NCI-H1694 treated with DMSO at 0.1 percent for 48 hours (cell line): ENCODE measurements around the gene DUSP6.
"Not testable (repeated sequence)": the region's sequence is repeated elsewhere in the genome, so short reads cannot be mapped to it uniquely, and the experiment has no call there.

Experiments
- DNase-seq: peaks from one replicate; lab custom pipeline; 2025; lab: John Stamatoyannopoulos, UW

The DUSP6 gene

DNA sequence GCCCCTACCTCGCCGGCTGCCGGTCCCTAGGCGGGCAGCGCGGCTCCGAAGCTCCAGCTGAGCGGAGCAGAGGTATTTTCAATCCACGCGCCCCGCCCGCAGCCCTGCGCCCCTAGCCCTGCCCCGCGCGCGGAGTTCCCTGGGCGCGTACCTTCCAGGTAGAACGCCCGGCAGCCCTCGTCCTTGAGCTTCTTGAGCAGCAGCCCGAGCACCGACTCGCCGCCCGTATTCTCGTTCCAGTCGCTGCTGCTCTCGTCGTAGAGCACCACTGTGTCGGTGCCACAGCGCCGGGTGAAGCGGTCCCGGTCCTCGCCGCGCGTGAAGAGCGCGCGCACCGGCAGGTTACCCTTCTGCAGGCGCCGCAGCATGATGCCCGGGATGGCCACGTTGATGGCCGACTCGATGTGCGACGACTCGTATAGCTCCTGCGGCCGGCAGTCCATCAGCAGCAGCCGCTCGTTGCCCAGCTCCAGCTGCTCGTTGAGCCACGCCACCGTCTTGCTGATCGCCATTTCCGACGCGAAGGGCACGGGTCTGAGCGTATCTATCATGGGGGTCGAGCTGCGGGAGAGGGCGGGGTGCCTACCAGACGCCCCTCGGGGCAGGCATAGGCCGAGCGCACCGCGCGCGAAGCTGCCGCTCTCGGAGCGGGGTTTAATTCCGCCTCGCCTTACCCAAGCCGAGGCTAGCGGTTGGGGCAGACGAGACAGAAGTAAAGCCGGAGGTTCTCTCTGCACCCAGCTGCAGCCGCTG lies 636 bp downstream of the DUSP6 start:
- no peak for DNase-seq

GRCh38 chr12:89350630-89351488 lies 1.4 kb downstream of the DUSP6 start:
- no peak for DNase-seq

- no peak for DNase-seq
Measured at GRCh38 chr12:89350260-89350629, 2.1 kb downstream of the DUSP6 start.

DNA sequence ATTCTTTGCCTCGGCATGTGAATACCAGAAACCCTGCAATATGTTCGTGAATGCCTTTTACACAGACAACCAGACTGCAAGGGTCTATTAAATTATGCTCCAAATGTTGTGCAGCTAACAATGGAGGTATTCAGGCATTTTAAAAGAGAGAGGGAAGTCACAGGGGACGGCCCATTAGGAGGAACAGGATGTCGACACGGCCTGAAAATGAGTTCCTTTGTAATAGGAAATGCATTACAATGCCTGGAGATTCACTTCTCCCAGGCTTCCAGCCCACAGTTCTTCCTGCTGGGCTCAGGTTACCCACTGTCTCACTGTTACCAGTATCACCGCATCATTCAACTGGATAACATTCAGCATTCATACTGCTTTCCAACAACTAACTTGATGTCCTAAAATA lies 2.5 kb downstream of the DUSP6 start:
- DNase-seq: no peak

GRCh38 chr12:89348894-89349699 lies 3.2 kb downstream of the DUSP6 start:
- DNase-seq: no peak

GRCh38 chr12:89347325-89347829 lies 4.9 kb downstream of the DUSP6 start:
- DNase-seq: no peak

DNA sequence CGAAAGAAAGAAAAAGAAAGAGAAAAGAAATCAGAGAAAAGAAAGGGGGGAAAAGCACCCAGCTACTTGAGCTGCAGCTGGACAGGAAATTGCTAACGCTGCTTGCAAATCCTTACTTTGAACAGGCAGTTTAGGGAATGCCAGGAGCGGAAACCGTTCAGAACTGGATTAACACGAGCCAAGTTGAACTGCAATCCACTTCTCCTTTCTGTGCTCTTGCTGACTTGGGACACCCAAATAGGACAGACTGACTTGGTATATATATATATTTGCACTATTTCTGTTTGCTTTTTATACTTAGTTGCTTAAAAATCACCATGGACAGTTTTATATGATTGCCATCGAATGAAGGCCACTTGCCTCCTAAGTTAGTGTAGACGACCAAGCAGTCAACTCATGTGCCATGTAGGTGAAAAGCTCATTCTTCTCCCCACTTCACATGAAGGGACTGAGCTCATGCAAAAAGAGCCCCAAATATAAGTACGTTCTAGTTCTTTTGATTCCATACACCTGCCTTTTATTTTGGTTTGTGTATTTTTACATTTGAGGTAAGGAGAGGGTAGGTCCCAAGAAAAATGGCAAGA lies 5.5 kb downstream of the DUSP6 start:
- no peak for DNase-seq

DNA sequence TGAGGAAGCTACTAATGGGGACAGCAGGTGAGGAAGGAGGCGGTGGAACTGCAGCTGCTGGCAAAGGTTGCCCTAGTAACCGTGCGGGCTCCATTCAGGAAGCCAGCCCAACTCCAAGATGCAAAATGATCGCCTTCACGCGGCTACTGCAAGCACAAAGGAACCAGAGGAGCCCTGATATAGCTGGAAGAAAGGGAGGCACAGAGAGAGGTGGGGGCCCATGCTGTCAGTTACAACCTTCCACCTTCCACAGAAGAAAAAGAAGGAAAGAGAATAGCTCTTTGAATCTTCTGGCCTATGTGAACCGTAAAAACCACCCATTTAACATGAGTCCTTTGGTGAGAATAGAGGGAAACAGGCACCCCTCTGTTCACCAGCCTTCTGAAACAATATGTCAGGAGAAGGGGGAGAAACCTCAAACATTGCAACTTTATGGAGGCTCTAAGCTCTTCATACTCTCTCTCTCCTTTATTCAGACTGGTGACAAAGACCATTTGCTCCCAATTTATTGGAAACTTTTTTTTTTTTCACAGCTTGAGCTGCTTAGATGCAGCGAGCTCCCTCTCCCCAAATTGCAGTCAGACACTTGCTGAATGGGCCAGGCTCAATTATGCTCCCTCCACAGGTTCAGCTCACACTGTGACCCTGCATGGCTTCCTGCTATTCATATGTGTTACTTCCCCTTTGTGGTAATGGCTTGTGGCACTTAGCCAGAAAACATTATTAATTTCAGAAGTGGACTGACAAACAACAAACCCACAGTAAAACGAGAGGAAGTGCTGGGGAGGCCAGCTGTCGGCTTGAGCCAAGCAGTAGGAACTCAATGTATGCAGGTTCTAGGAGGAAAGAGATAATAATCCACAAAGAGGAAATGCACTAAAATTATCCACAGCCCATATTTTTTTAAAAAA lies 6.2 kb downstream of the DUSP6 start:
- no peak for DNase-seq

DNA sequence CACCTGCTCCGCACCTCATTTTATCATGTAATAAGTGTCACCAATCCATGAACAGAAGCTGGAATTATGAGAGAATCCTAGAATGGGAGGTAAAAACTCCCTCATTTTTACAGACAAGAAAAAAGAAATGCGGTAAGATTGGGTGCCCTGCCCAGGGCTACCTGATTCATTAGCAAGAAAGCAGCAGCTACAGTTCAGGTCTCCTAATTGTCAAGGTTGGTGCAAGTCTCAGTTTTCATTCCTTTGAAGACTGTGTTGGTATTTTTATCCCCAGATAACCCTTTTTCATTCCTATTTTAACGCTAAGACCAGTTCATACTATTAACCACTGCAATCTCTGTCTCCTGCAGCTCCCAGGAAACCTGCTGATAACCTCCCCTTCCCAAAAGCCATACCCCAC lies 6.9 kb downstream of the DUSP6 start:
- DNase-seq: no peak

GRCh38 chr12:89344862-89345202 lies 7.5 kb downstream of the DUSP6 start:
- DNase-seq: no peak

DNA sequence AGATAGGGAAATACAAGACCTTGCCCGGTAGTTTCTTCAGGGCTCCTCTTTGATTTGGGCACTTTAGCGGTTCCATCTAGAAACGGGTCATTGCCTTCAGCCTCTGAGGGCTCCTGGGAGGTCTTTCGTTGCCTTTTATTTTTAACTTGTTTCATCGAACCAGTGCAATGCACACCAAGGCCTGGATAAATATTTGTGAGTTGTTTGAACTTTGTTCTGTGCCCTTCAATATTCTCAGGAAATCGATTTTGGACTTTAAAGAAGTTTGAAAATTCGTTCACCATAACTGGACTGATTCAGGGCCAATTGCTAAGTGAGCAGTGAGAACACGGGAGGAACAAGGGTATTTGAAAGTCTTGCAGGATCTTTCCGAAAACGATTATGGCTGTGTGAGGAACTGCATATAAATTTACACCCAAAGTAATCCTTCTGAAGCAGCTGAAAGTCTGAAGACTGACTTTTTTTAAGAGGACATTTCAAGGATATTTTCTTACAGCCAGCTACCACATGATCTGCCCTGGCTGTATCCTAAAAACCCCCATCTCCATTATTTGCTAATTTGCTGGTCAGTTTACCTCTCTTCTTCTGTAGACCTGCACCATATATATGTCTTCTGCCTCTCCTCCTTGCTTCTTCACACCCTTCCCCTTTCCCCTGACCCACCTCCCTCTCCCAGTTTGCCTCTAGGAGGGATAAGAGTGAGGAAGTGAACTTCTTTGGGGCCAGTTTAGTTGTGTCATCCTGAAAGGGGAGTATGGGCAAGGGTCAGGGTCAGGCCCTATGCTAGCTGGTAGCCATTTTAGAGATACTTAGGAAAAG lies 8.0 kb downstream of the DUSP6 start:
- no peak for DNase-seq

- DNase-seq: no peak
Measured at GRCh38 chr12:89343127-89343526, 9.2 kb downstream of the DUSP6 start.

DNA sequence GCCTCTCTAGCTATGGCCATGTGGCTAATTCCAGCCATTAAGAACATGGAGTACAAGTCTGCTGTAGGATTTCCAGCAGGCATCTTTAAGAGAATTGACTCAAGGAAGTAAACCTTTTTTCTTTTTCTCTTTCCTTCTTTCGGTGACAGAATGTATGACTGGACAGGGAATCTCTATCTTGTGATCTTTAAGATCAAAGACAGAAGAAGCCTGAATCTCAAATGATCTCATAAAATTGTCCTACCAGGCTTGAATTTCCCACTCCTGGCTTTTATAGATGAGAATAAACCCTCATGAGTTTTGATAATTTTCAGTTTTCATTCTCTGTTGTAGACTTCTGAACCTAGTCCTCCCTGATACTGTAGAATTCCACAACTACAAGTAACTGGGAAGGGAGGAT lies 11.4 kb downstream of the DUSP6 start:
- no peak for DNase-seq

GRCh38 chr12:89339526-89339925 lies 12.8 kb downstream of the DUSP6 start:
- DNase-seq: no peak

DNA sequence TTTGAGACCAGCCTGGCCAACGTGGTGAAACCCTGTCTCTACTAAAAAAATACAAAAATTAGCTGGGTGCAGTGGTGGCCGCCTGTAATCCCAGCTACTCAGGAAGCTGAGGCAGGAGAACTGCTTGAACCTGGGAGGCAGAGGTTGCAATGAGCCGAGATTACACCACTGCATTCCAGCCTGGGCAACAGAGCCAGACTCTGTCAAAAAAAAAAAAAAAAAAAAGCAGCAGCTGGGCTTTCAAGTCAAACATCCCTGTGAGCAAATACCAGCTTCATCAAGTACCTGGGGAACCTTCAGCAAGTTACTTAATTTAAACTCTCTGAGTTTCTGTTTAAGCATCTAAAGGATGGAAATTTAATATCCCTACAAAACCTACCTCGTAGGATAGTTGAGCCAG lies 15.2 kb downstream of the DUSP6 start:
- DNase-seq: not testable (repeated sequence)

- no peak for DNase-seq
Measured at GRCh38 chr12:89335452-89336244, 16.7 kb downstream of the DUSP6 start.

DNA sequence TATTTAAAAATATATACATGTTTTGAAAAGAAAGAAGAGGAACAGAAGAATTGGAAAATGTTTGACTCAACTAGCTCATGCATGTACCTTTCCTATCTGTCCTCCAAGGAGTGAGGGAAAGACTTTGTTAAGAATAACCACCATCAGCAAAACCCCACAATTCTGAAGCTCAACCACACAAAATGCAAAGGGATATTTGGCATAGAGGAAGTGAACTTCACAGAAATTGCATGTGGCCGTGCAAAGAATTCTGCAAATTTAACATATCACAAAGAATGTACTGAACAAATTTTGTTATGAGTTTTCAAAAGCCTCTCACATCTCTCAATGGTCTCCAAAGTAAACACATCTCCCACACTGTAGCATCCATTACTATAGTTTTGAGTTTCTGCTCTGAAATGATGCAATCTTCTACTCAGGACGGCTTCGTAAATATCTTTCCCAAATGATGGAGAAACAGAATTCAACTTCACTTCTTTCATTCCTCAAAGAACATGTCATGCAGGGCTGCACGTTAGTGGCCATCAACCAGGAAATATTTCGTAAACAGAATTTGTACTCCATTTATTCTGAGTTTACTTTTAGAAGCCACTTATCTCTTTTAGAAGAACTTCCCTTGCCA lies 17.6 kb downstream of the DUSP6 start:
- no peak for DNase-seq

- DNase-seq: no peak
Measured at GRCh38 chr12:89333564-89334252, 18.6 kb downstream of the DUSP6 start.
